ENCODE data around the gene VPS25.
A peak's percentile ranks its signal among the peaks of the same experiment; 100 is the strongest.

DNA sequence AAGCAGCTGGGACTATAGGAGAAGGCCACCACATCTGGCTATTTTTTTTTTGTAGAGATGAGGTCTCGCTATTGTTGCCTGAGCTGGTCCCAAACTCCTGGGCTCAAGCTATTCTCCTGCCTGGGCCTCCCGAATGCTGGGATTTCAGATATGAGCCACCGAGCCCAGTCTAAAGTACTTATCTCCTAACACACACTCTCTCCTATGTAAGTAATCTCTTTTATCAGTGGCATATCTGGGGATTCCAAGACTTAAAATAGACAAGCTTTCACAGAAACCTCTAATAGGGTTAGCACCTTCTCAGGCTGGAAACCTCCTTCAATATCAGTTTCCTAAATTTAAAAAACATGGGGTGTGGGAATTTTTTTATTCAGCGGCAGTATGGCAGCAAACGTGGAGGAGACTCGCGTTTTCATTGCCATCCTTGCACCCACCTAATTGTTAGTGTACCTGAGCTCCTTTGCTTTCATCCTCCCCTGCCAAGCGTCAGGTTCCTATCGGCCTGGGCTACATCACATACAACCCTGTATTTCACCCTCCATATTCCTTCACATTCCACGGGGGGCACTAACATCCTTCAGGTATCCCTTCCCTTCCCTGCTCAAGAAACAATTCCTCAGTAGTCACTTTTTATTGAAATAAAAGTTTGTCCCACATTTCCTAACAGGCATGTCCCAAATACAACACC, 29.5 kb upstream of the VPS25 start:
- TF ChIP-seq POLR2AphosphoS5 (IDR thresholded peaks at IDR 0.05) (no peak), EP300 (IDR thresholded peaks at IDR 0.05) (no peak), POLR2A (IDR thresholded peaks at IDR 0.05) (no peak)
- TF ChIP-seq, protein P1, sequence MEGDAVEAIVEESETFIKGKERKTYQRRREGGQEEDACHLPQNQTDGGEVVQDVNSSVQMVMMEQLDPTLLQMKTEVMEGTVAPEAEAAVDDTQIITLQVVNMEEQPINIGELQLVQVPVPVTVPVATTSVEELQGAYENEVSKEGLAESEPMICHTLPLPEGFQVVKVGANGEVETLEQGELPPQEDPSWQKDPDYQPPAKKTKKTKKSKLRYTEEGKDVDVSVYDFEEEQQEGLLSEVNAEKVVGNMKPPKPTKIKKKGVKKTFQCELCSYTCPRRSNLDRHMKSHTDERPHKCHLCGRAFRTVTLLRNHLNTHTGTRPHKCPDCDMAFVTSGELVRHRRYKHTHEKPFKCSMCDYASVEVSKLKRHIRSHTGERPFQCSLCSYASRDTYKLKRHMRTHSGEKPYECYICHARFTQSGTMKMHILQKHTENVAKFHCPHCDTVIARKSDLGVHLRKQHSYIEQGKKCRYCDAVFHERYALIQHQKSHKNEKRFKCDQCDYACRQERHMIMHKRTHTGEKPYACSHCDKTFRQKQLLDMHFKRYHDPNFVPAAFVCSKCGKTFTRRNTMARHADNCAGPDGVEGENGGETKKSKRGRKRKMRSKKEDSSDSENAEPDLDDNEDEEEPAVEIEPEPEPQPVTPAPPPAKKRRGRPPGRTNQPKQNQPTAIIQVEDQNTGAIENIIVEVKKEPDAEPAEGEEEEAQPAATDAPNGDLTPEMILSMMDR (IDR thresholded peaks at IDR 0.05): peak in 2 of 6 experiments; percentile 20 to 32

Measured in upper lobe of left lung (tissue), 4 donors.